GM19372 (cell line): Measurements from ENCODE around the gene FAXDC2.

ENCODE experiments used
- ATAC-seq: cut with Tn5 transposase; IDR thresholded peaks from one replicate; pipeline ENCODE4 v1.9.1; 2021; ENCODE audit warnings: mild to moderate bottlenecking, low read depth, moderate library complexity; ENCODE audit not compliant: unreplicated experiment

The FAXDC2 gene

DNA sequence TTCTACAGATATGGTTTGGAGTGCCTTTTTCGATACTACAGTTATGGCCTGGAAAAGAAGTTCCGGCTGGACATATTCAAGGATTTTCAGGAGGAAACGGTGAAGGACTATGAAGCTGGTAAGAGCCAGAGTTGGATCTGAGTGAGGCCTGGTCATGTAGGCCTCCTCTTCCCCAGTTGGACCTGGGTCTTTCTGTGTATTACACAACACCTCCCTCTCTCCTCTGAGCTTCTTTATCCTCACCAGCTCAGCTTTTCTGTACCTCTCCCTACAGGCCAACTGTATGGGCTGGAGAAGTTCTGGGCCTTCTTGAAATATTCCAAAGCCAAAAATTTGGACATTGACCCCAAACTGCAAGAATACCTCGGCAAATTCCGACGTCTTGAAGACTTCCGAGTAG lies 39.2 kb downstream of the FAXDC2 start:
- ATAC-seq, result no peak

DNA sequence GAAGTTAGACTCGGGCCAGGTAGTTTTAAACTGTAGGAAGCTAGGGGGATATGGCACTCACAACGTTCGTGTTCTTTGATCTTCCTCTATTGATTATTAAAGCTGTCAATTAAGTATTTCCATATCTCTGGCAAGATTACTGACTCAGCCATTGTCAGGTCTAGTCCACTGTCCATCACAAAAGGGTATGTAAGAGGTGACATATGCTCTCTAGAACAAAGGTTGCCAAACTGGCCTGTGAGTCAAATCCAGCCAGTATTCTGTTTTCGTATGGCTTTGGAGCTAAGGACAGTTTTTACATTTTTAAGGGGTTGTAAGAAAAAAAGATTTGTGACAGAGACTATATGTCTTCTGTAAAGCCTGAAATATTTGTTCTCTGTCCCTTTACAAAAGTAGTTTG lies 44.2 kb downstream of the FAXDC2 start:
- ATAC-seq, result no peak

DNA sequence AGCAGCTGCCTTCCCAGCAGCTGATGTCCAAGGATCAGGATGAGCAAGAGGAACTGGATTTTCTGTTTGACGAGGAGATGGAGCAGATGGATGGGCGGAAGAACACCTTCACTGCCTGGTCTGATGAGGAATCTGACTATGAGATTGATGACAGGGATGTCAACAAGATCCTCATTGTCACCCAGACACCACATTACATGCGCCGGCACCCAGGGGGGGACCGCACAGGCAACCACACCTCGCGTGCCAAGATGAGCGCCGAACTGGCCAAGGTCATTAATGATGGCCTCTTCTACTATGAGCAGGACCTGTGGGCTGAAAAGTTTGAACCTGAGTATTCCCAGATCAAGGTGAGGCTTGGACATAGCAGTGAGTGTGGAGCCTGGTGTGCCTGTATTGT lies 48.4 kb downstream of the FAXDC2 start:
- ATAC-seq, result no peak

DNA sequence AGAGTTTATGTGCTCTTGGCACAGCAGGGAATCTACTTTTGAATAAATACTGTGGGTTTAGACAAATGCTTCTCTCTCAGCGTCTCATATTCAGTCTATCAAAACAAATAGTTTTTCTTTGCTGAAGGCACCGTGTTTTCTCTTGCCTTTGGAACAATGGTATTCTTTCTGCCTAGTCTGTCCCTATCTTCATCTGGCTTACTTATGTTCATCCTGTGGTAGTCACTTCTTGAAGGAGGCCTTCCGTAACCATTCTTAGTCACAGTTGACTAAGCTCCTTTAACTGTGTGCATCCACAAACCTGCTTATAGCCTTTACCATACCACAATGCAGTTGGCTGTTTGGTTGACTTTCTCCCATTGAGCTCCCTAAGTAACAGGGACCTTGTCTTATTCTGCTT lies 49.3 kb downstream of the FAXDC2 start:
- no peak for ATAC-seq

DNA sequence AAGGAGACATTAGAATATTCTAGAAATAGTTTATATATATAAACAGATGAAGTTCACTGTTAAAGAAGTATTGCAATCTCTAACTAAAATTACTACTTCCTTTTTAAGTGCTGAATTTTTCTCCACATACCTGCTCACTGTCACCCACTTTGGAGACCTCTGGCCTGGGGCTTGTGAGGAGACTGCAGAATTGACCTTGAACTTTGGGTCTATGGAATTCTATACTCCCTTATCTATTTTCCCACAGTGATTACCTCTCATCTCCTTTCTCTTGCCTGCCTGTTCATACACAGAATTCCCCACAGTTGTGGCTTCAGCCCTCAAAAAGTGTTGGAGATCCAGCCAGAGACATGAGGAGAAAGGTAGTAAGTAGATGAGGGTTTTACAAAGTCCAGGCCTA lies 49.8 kb downstream of the FAXDC2 start:
- no peak for ATAC-seq

DNA sequence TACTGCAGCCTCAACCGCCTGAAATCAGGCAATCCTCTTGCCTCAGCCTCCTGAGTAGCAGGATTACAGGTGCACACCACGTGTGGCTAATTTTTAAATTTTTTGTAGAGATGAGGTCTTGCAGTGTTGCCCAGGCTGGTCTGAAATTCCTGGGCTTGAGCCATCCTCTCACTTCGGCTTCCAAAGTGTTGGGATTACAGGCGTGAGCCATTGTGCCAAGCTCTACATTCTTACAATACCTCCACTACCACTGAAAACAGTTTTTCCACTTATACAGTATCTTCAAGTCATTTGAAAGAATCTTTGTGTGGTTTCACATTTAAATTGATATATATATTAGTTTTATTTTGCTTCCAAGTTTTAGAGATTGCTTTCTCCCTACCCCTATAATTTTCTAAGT lies 52.6 kb downstream of the FAXDC2 start:
- ATAC-seq, result no peak

DNA sequence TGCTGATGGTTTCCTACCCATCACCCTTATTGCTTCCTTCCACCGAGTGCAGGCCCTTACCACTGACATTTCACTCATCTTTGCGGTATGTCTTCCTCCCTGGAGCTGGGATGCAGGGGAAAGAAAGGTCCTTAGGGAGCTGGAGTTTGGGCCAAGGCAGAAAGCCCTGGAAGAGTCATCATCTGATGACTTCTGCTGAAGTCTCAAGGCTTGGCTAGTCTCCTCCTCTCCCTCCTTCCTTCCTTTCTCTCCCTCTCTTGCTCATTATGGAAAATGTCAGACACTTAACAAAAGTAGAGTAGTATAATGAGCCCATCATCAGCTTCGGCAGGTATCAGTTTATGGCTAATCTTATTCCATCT lies 55.2 kb downstream of the FAXDC2 start:
- no peak for ATAC-seq

DNA sequence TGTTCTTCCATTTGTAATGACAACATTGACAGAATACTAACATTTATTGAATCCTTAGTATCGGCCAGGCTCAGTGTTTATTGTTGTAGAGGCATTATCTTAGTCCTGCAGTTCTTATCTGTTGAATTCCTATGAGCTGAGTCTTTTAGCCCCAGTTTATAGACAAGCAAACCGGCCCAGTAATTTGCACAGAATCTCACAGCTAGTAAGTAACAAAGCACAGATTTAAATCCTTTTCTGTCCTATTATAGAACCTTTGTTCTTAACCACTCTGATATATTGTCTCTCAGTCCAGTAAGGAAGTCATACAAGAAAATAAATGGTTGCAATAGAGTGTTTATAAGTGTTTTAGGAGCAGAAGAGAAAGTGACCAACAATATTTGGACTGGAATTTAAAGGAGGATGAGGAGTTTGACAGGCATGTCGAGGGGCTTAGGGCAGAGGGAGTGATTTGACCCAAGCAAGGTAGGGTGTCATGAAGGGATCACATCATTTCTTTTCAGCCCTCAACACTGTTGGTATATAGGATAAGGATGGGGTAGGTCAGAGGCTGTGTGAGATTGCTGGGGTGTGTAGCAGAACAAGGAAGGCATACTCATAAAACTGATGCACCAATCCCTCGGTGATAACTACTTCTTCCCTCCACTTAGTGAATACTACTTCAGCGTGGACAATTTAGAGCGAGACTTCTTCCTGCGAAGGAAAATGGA lies 55.7 kb downstream of the FAXDC2 start:
- ATAC-seq, result no peak

DNA sequence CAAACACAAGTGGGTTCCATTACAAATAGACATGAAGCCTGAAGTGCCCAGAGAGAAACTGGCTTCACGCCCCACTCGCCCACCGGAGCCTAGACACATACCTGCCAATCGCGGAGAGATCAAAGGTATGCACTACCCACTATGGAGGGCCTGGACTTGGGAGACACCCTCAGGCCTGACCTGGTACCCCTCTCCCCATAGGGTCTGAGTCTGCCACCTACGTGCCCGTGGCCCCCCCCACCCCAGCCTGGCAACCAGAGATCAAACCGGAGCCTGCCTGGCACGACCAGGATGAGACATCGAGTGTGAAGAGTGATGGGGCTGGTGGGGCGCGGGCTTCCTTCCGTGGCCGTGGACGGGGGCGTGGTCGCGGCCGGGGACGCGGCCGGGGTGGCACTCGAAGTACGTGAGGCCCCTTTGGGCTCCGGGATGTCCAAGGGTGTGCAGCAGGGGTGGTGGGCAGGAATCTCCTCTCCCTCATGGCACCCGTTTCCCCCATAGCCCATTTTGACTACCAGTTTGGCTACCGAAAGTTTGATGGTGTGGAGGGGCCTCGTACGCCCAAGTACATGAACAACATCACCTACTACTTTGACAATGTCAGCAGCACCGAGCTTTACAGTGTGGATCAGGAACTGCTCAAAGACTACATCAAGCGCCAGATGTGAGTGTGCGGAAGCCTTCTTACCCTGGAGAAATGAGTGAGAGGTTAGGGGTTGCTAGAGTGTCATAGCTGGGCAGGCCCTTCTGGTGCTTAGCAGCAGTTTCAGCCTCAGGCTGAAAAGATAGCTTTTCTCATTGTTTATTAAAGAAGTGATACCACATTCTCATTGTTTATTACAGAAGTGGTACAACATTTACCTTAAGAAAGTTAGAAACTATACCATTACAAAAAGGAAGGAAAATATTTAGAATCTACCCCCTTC lies 56.5 kb downstream of the FAXDC2 start:
- ATAC-seq, result no peak

DNA sequence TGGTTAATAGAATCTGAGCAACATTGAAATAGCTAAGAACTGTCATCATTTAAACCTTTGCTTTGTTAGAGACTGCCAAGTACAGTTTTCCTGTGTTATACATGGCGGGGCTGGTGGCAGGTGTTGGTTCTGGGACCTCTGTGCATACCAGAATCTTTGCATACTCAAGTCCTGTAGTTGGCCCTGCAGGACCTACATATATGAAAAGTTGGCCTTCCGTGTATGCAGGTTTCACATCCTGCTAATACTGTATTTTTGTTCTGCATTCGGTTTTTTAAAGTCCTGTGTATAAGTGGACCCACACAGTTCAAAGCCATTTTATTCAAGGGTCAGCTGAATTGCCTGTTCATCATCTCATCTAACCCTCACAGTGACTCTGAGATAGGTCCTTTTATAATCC lies 58.9 kb downstream of the FAXDC2 start:
- peak; percentile 82 for ATAC-seq

DNA sequence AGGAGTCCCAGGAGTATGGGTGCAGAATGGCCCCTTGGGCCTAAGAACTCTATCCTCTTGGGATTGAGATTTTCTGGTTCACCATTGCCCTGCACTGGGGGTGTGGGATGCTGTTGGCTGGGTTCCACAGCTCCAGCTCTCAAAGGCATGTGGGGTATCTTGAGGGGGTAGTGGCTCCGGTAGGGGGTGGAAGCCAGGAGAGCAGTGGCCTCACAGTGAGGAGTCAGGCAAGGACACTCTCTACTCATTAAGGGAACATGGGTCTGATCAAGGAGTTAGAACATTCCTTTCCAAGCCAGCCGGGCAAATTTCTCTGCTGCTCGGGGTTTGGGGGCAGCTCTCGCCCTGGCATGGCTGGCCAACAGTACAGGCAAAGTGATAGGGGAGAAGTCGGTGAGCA lies 62.2 kb downstream of the FAXDC2 start:
- no peak for ATAC-seq

DNA sequence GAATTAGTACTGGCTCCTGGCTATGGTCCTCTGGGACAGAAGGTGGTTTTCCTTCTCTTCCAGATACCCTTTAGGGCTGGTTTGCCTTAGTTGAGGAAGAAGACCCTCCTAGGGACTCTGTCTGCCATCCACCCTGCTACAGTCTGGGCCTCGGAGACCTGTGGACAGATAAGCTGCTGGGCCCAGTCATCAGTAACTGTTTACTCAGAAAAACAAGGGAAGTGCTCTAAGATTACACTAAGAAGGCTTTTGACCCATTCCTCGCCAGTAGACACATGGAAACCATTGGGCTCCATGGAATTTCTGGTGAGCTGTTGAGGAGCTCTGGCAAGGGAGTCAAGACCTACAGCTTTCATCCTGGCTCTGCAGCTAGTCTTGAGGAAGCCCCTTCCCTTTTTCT lies 64.0 kb downstream of the FAXDC2 start:
- no peak for ATAC-seq

DNA sequence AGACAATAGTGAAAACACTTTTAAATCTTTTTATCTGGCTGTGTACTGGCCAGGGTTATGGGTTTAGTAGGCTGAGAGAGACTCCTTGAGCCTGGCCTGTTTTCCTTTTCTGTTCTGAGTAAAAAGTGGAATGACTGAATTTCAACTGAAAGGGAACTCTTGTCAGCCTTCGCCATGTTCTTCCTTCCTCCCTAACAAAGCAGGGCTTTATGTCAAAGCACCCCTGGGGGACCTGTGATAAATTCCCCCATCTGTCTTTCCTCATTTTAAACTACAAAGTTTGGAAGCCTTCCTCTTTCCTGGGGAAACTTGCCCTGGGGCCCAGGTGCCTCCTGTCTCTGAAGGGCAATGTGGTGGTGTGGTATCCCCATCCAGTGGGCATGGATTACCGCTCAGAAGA lies 65.5 kb downstream of the FAXDC2 start:
- no peak for ATAC-seq

DNA sequence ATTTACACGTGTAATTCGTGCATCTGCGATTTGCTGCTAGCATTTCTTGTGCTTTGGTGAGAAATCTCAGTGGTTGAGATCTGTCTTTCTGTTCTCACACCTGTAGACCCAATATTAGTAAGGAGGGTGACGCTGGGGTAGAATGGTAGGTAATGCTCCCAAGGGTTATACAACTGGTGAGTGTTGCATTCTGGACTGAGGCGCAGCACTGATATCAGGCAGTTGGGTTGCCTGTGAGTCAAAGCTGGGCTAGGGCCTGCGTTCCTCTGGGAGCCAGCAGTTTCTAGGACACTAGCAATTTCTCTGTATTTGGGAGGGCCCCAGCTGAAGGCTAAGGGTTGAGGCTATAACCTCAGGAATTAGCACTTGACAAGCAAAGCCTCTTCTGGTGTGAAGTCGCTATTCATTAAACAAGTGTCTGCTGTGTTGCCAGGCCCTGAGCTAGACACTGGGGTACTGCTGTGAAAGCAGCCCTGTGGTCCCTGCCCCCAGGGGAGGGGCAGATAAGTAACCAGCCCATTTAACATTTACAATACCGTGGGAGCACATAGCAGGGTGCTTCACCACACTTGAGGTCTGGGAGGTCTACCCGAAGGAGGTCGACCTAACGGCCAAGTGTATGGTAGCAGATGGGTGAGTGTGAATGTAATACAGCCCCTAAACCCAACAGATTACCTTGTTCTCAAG lies 66.5 kb downstream of the FAXDC2 start:
- ATAC-seq, result no peak

DNA sequence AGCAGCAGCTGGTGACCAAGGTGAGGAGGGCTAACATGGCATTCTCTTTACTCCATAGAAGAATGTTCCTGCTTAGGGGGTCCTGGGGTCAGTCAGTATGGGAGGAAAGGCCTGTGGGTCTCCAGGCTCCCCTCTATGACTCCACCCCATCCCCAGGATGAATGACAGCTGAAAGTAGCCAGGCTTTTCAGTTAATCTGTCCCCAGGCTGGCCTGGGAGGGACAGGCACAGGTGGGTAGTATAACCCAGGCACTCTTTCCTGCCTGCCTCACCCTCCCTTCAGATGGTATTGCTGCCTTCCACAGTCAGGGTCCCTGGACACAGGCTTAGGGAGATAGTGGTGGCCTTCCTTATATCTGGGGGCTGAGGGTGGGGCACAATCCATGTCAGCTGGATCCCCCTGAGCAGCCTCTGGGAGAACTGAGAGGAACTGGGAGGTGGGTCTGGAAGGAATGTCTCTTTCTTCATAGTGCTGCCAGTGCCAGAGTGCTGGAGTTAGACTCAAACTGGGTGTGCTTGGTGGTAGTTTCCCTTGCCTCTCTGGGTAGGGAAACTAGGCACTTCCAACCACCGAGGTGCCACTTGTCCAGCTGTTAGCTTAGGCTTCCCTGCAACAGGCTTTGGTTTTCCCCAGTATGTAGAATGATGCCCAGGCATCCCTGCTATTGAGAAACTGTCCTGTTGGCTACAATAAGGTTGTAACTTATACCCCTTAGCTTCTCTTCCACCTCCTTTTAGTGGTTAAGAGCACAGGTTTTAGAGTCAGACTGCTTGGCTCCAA lies 67.4 kb downstream of the FAXDC2 start:
- no peak for ATAC-seq

DNA sequence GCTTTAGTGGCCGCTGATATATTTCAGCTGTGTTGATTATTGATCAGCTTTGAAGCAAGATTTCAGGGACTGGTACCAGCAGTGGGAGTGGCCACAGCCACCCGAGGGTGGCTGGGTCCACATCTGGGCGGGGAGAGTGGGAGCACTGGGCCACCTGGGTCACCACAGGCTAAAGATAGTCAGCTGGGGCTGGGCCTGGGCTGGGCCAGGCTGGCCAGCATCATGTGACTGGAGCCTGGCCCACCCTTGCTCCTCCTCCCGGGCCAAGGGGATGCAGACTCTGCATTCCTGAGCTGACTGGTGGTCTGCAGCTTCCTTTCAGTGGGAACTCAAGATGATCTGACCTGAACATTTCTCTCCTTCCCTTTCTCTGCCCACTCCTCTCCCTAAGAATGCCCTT lies 68.1 kb downstream of the FAXDC2 start:
- no peak for ATAC-seq

DNA sequence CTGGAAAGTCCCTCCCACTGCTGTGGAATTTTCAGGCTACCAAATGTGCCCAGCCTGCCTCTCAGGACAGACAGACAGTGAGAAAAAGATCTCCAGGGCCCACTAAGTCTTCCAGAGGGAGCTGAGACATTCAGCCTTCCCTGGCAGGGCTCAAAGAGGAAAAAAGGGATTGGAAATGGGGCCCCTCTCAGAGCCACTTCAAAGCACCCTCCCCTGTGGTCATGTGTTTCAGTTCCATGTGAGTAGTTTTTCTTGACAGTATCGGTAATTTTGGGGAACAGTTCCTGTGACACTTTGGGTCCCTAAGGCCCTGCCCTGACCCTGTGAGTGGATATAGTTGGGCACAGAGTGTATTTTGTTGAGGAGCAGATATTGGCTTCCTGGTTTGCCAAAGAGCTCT lies 70.3 kb downstream of the FAXDC2 start:
- ATAC-seq, result no peak

DNA sequence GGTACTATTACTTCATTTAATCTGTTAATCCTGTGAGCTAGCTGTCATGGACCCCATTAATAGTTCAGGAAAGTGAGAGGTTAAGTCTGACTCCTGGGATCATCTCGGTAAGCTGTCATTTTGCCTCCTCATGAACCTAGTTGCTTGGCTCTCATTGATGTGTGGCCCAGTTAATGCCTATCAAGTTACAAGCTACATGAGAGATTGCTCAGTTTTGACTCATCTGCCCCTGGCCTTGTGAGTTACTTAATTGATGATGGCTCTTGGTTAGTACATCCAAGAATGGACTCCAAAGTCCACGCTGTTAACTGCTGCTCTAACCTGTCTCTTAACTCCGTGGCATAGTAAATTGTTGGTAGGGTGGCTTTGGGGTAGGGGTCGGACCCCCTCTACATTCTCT lies 71.3 kb downstream of the FAXDC2 start:
- ATAC-seq, result no peak

DNA sequence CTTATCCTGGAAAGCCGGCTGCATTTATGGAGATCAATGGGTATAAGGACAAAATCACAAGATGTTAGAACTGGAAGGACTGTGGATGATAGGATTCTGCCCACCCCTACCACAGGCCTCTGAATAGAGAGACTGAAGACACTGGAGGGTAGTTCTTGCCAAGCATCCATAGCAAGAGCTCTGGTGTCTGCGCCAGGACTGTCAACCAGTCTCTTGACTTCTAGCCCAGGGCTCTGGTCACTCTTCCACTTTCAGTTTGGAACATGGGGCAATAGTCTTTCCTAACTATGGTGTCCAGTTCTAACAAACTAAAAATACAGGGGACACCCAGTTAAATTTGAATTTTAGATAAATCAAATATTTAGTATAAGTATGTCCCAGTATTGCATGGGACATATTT lies 71.9 kb downstream of the FAXDC2 start:
- no peak for ATAC-seq

DNA sequence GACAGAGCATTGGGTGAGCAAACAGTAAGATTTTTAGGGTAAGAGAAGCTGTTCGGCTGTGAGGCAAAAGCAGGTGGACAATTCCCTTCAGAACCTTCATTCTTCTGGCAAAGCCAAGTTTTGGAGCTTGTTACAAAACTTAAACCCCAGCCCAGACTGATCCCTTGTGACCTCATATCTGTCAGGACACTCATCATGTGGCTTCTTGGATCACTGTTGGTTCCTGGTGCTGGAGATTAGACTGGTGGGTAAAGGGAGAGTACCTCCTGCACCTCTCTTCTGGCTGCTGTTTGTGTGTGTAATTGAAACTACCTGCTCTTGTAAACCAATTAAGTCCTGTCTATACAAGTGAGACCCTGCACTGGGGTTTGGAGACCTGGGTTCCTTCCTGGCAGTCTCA lies 74.2 kb downstream of the FAXDC2 start:
- ATAC-seq, result no peak

DNA sequence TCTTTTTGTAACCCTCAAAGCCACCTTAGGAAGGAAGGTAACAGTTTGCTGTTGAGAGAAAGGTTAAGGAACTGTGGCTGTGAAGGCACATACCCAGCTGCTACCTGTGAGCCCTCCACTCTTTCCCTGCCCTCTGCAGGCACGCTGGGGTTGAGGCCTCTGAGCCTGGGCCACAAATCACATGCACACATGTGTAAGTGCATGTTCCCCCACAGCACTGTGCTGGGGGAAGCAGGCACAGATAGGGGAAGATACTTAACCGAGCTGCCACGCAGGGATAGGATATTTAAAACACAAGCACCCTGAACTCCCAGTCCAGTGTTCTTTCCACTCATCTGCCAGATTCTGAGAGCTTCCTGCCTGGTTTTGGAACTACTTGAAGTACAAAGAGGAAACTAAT lies 77.1 kb downstream of the FAXDC2 start:
- no peak for ATAC-seq
